OCI-LY7 (cell line): ENCODE data around the gene DNAI7. TPM values are rescaled to one million over a fixed set of nuclear protein-coding genes. Genes with fewer than 3 reads are reported as not detected.

ENCODE experiments used
- BruUV-seq: library from RNA; stranded (reverse); fragments of 400-500 nt; replicated peaks from 2 replicates; lab custom pipeline; 2021; lab: Mats Ljungman, UMichigan
- CTCF ChIA-PET: fragments of 300-600 bp; sonication (Branson Sonifier 250); formaldehyde crosslinking; loops from one replicate; lab custom pipeline; 2022; ENCODE audit warnings: antibody characterized with exemption; ENCODE audit not compliant: unreplicated experiment; lab: Charles Lee
- POLR2A ChIA-PET: fragments of 300-600 bp; sonication (Branson Sonifier 250); formaldehyde crosslinking; loops from one replicate; lab custom pipeline; 2022; ENCODE audit warnings: antibody characterized with exemption; lab: Charles Lee
- DNase-seq: peaks from one replicate; pipeline ENCODE4 v3.0.0-alpha.2; 2015; ENCODE audit warnings: low spot score
- H2AFZ ChIP-seq: fragments of 200-600 bp; sonication (generic), shearing (Covaris generic); 2 replicates; pipeline ENCODE4 v1.6.1; 2014; ENCODE audit warnings: mild to moderate bottlenecking, antibody characterized with exemption, low read length, moderate library complexity
- H3K27ac ChIP-seq: fragments of 200-600 bp; sonication (generic); 2 replicates; pipeline ENCODE4 v1.5.1; 2014; ENCODE audit warnings: mixed run types, low read depth, mild to moderate bottlenecking, moderate library complexity, low read length, inconsistent platforms; ENCODE audit not compliant: poor library complexity, severe bottlenecking
- H3K36me3 ChIP-seq: fragments of 200-600 bp; sonication (generic); 2 replicates; pipeline ENCODE4 v1.6.1; 2014; ENCODE audit warnings: mild to moderate bottlenecking, antibody characterized with exemption, low read length, moderate library complexity, mixed read lengths; ENCODE audit not compliant: insufficient read depth
- H3K4me1 ChIP-seq: fragments of 200-600 bp; sonication (generic); 2 replicates; pipeline ENCODE4 v1.5.1; 2014; ENCODE audit warnings: mild to moderate bottlenecking, low read length; ENCODE audit not compliant: insufficient read depth, poor library complexity, severe bottlenecking
- H3K4me2 ChIP-seq: fragments of 200-600 bp; sonication (generic); 2 replicates; pipeline ENCODE4 v1.6.1; 2014; ENCODE audit warnings: mild to moderate bottlenecking, low read length
- H3K4me3 ChIP-seq: fragments of 200-600 bp; sonication (generic); 2 replicates; pipeline ENCODE4 v1.5.1; 2014; ENCODE audit warnings: mild to moderate bottlenecking, low read depth, low read length; ENCODE audit not compliant: poor library complexity, severe bottlenecking
- H3K79me2 ChIP-seq: fragments of 200-600 bp; sonication (generic); 2 replicates; pipeline ENCODE4 v1.6.1; 2016; ENCODE audit warnings: low read depth, mild to moderate bottlenecking, low read length, moderate library complexity, mixed read lengths; ENCODE audit not compliant: insufficient read depth
- H3K9me2 ChIP-seq: fragments of 200-600 bp; sonication (generic); 2 replicates; pipeline ENCODE4 v1.6.1; 2016; ENCODE audit warnings: mild to moderate bottlenecking, low read length, mixed read lengths; ENCODE audit not compliant: insufficient read depth
- H3K9me3 ChIP-seq: fragments of 200-600 bp; sonication (generic); 2 replicates; pipeline ENCODE4 v1.6.1; 2014; ENCODE audit warnings: mild to moderate bottlenecking, mixed run types, low read length, mixed read lengths
- H4K20me1 ChIP-seq: fragments of 200-600 bp; sonication (generic); 2 replicates; pipeline ENCODE4 v1.6.1; 2014; ENCODE audit warnings: mild to moderate bottlenecking, antibody characterized with exemption, low read length, moderate library complexity, mixed read lengths; ENCODE audit not compliant: insufficient read depth
- CTCF ChIP-seq: fragments of 200-600 bp; sonication (generic); conservative IDR thresholded peaks from 2 replicates; pipeline ENCODE4 v1.5.1; 2014; ENCODE audit warnings: mild to moderate bottlenecking, antibody characterized with exemption, low read length, moderate library complexity, mixed read lengths
- EZH2phosphoT487 ChIP-seq: fragments of 200-600 bp; sonication (generic); IDR thresholded peaks from 2 replicates; pipeline ENCODE4 v1.6.1; 2018; ENCODE audit warnings: low read depth, borderline replicate concordance, mild to moderate bottlenecking, mixed run types, antibody characterized with exemption, low read length, moderate library complexity, mixed read lengths
- intact Hi-C: fragments of 100-400 bp; cut with micrococcal nuclease; formaldehyde crosslinking; loops from one replicate; pipeline ENCODE4 v1.10.0; 2022; ENCODE audit not compliant: unreplicated experiment
- total RNA-seq, 2 experiments: library from RNA; depleted of rRNA in 1 of 2; stranded (reverse); fragments of >200 nt in 1 of 2; shearing (Covaris generic) in 1 of 2; gene quantifications; 2 replicates each; pipeline ENCODE4 v1.2.3, GENCODE V29; 2014 to 2022

DNAI7 gene
- total RNA-seq, 2 experiments from 2014 or later, result not detected

- no TSS peak for BruUV-seq
- intact Hi-C loops, result no loop called here
- POLR2A ChIA-PET, result interaction anchor here (0.6 to 1.2 kb wide), 3 partner anchors 144 to 270 kb away, joined by 3 read pairs; no protein-coding TSS in a partner anchor
Observed at GRCh38 chr12:25135531-25136154, 59.3 kb downstream of the DNAI7 start.

GRCh38 chr12:25131270-25131669 is 63.7 kb downstream of the DNAI7 start:
- no peaks in the 10 kb centered on the region for H3K79me2 ChIP-seq
- no peak for DNase-seq
- no TSS peak for BruUV-seq
- ChIA-PET CTCF (no interaction called here), POLR2A (interaction anchor here (0.6 to 1.3 kb wide), 2 partner anchors 14 to 20 kb away, joined by 4 read pairs; no protein-coding TSS in a partner anchor)
- no peak for TF ChIP-seq CTCF
- no peak for TF ChIP-seq EZH2phosphoT487
- no peak overlapping the region for H3K4me3 ChIP-seq
- H3K36me3 ChIP-seq, result no peaks in the 10 kb centered on the region
- peaks cover 14% of the 10 kb centered on the region for H3K4me1 ChIP-seq
- H3K9me3 ChIP-seq, result no peaks in the 10 kb centered on the region
- intact Hi-C loops, result loop anchor here (1.0 kb wide), 1 partner anchor 171 kb away; no protein-coding TSS in a partner anchor
- H4K20me1 ChIP-seq, result no peaks in the 10 kb centered on the region
- no peak overlapping the region for H3K4me2 ChIP-seq
- H3K9me2 ChIP-seq, result no peaks in the 10 kb centered on the region
- no peak overlapping the region for H2AFZ ChIP-seq
- H3K27ac ChIP-seq, result no peak overlapping the region

More at GRCh38 chr12:25135531-25136154, 59.3 kb downstream of the DNAI7 start:
- Histone ChIP-seq H3K79me2 (no peaks in the 10 kb centered on the region), H3K4me1 (no peaks in the 10 kb centered on the region), H3K27ac (no peak overlapping the region), H3K9me2 (no peaks in the 10 kb centered on the region), H2AFZ (no peak overlapping the region), H3K36me3 (no peaks in the 10 kb centered on the region), H4K20me1 (no peaks in the 10 kb centered on the region), H3K9me3 (no peaks in the 10 kb centered on the region), H3K4me3 (no peak overlapping the region), H3K4me2 (no peak overlapping the region)
- CTCF ChIA-PET, result interaction anchor here (0.7 kb wide), 1 partner anchor 10 kb away, joined by 3 read pairs; no protein-coding TSS in a partner anchor
- peak; percentile 53 for DNase-seq
- TF ChIP-seq EZH2phosphoT487 (no peak), CTCF (peak; percentile 80)

- peaks cover 14% of the 10 kb centered on the region for H3K4me1 ChIP-seq
- ChIA-PET CTCF (no interaction called here), POLR2A (interaction anchor here (0.6 to 1.3 kb wide), 2 partner anchors 13 to 21 kb away, joined by 4 read pairs; no protein-coding TSS in a partner anchor)
- intact Hi-C loops, result loop anchor here (1.0 kb wide), 2 partner anchors 139 to 170 kb away; no protein-coding TSS in a partner anchor
- DNase-seq, result peak; percentile 80
- H3K4me2 ChIP-seq, result no peak overlapping the region
- TF ChIP-seq CTCF, result peak; percentile 98
- TF ChIP-seq EZH2phosphoT487, result no peak
- no peak overlapping the region for H3K27ac ChIP-seq
- no TSS peak for BruUV-seq
- H3K79me2 ChIP-seq, result no peaks in the 10 kb centered on the region
- H3K9me3 ChIP-seq, result no peaks in the 10 kb centered on the region
- no peak overlapping the region for H3K4me3 ChIP-seq
- H2AFZ ChIP-seq, result no peak overlapping the region
- no peaks in the 10 kb centered on the region for H4K20me1 ChIP-seq
- no peaks in the 10 kb centered on the region for H3K9me2 ChIP-seq
- H3K36me3 ChIP-seq, result no peaks in the 10 kb centered on the region; the same call in 1 of the 2 replicates
Observed at GRCh38 chr12:25130741-25131188, 64.2 kb downstream of the DNAI7 start.
